HEK293 (cell line): ENCODE results near the gene YARS2.

ENCODE experiments used
- ZNF112 ChIP-seq: fragments of 450-650 bp; formaldehyde crosslinking; IDR thresholded peaks from 2 replicates; pipeline ENCODE4 v1.5.0; 2017; ENCODE audit warnings: missing biosample characterization, missing genetic modification characterization
- ZNF521 ChIP-seq: fragments of 450-650 bp; formaldehyde crosslinking; IDR thresholded peaks from 2 replicates; pipeline ENCODE4 v1.5.1; 2017; ENCODE audit warnings: missing biosample characterization, mild to moderate bottlenecking, missing genetic modification characterization
- TF ChIP-seq, protein P1 (sequence below): fragments of 450-650 bp; formaldehyde crosslinking; IDR thresholded peaks from 2 replicates; pipeline ENCODE4 v1.5.1; 2016; ENCODE audit warnings: missing biosample characterization, missing genetic modification characterization

DNA sequence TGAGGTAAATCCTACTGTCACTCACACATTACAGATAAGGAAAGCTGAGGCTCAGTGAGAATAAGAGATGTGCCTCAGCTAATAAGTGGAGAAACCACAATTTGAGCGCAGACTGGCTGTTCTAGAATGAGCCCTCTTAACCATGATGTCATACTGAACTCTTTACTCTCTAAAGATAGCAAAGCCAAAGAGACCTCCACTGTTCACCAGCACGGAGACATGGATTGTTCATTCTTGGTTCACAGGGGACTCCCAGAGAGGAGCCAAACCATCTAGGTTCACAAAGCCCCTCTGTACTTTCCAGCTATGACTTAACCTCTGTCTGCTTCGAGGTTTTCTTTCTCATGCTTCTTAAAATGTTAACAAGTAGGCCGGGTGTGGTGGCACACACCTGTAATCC lies 32.7 kb upstream of the YARS2 start:
- TF ChIP-seq ZNF112 (tag by site-specific recombination) (no peak), ZNF521 (tag by site-specific recombination) (no peak)
- TF ChIP-seq, protein P1, sequence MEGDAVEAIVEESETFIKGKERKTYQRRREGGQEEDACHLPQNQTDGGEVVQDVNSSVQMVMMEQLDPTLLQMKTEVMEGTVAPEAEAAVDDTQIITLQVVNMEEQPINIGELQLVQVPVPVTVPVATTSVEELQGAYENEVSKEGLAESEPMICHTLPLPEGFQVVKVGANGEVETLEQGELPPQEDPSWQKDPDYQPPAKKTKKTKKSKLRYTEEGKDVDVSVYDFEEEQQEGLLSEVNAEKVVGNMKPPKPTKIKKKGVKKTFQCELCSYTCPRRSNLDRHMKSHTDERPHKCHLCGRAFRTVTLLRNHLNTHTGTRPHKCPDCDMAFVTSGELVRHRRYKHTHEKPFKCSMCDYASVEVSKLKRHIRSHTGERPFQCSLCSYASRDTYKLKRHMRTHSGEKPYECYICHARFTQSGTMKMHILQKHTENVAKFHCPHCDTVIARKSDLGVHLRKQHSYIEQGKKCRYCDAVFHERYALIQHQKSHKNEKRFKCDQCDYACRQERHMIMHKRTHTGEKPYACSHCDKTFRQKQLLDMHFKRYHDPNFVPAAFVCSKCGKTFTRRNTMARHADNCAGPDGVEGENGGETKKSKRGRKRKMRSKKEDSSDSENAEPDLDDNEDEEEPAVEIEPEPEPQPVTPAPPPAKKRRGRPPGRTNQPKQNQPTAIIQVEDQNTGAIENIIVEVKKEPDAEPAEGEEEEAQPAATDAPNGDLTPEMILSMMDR (tag by site-specific recombination): no peak
